AG10803 (cell line): ENCODE data around the gene C11orf21.

Source experiments
- DNase-seq: peaks from one replicate; pipeline ENCODE4 v3.0.0; 2010; ENCODE audit warnings: low read depth
- H3K4me3 ChIP-seq: 2 replicates; pipeline ENCODE4 v1.5.1; 2011; ENCODE audit warnings: mild to moderate bottlenecking, low read length, control low read depth
- CTCF ChIP-seq: conservative IDR thresholded peaks from 2 replicates; pipeline ENCODE4 v1.5.1; 2011; ENCODE audit warnings: mild to moderate bottlenecking, low read length, control low read depth, inconsistent platforms

The C11orf21 gene

GRCh38 chr11:2320568-2321310, 19.0 kb upstream of the C11orf21 start:
- no peak for TF ChIP-seq CTCF
- H3K4me3 ChIP-seq, result no peak overlapping the region
- no peak for DNase-seq

GRCh38 chr11:2319791-2320472, 18.2 kb upstream of the C11orf21 start:
- DNase-seq, result no peak
- TF ChIP-seq CTCF, result no peak
- no peak overlapping the region for H3K4me3 ChIP-seq

GRCh38 chr11:2318707-2319106, 17.0 kb upstream of the C11orf21 start:
- TF ChIP-seq CTCF, result no peak
- H3K4me3 ChIP-seq, result no peak overlapping the region
- no peak for DNase-seq

GRCh38 chr11:2318123-2318522, 16.4 kb upstream of the C11orf21 start:
- no peak for DNase-seq

GRCh38 chr11:2317354-2318050, 15.8 kb upstream of the C11orf21 start:
- DNase-seq, result no peak
- H3K4me3 ChIP-seq, result no peak overlapping the region
- no peak for TF ChIP-seq CTCF

More at GRCh38 chr11:2318123-2318522, 16.4 kb upstream of the C11orf21 start:
- no peak overlapping the region for H3K4me3 ChIP-seq
- TF ChIP-seq CTCF, result no peak

GRCh38 chr11:2316963-2317244, 15.2 kb upstream of the C11orf21 start:
- DNase-seq, result no peak
- TF ChIP-seq CTCF, result no peak
- H3K4me3 ChIP-seq, result no peak overlapping the region
